HEK293 (cell line): ENCODE measurements around the gene GNAQ.

ENCODE experiments used
- PRDM1 ChIP-seq: fragments of 450-650 bp; formaldehyde crosslinking; IDR thresholded peaks from 2 replicates; pipeline ENCODE4; 2016; ENCODE audit warnings: missing biosample characterization, missing genetic modification characterization
- YY1 ChIP-seq: fragments of 450-650 bp; formaldehyde crosslinking; IDR thresholded peaks from 2 replicates; pipeline ENCODE4 v1.5.1; 2018; ENCODE audit warnings: missing biosample characterization, missing genetic modification characterization
- ZBTB7A ChIP-seq: fragments of 450-650 bp; formaldehyde crosslinking; IDR thresholded peaks from 2 replicates; pipeline ENCODE4 v1.5.1; 2016; ENCODE audit warnings: low read depth, missing biosample characterization, missing genetic modification characterization
- ZNF146 ChIP-seq: fragments of 450-650 bp; formaldehyde crosslinking; IDR thresholded peaks from 2 replicates; pipeline ENCODE4 v1.5.1; 2016; ENCODE audit warnings: missing biosample characterization, missing genetic modification characterization
- ZNF19 ChIP-seq: fragments of 450-650 bp; formaldehyde crosslinking; IDR thresholded peaks from 2 replicates; pipeline ENCODE4; 2016; ENCODE audit warnings: missing biosample characterization, missing genetic modification characterization, low read depth
- ZNF202 ChIP-seq: fragments of 450-650 bp; formaldehyde crosslinking; IDR thresholded peaks from 2 replicates; pipeline ENCODE4 v1.5.1; 2016; ENCODE audit warnings: missing biosample characterization, missing genetic modification characterization, borderline replicate concordance
- ZNF501 ChIP-seq: fragments of 450-650 bp; formaldehyde crosslinking; IDR thresholded peaks from 2 replicates; pipeline ENCODE4 v1.5.1; 2016; ENCODE audit warnings: missing biosample characterization, missing genetic modification characterization
- ZSCAN5A ChIP-seq: fragments of 450-650 bp; formaldehyde crosslinking; IDR thresholded peaks from 2 replicates; pipeline ENCODE4 v1.5.1; 2016; ENCODE audit warnings: missing biosample characterization, missing genetic modification characterization
- TF ChIP-seq, protein P1 (sequence below): fragments of 450-650 bp; formaldehyde crosslinking; IDR thresholded peaks from 2 replicates; pipeline ENCODE4 v1.5.1; 2016; ENCODE audit warnings: missing biosample characterization, missing genetic modification characterization
- TF ChIP-seq, protein P2 (sequence below): fragments of 450-650 bp; formaldehyde crosslinking; IDR thresholded peaks from 2 replicates; pipeline ENCODE4 v1.5.1; 2016; ENCODE audit warnings: missing biosample characterization, missing genetic modification characterization

DNA sequence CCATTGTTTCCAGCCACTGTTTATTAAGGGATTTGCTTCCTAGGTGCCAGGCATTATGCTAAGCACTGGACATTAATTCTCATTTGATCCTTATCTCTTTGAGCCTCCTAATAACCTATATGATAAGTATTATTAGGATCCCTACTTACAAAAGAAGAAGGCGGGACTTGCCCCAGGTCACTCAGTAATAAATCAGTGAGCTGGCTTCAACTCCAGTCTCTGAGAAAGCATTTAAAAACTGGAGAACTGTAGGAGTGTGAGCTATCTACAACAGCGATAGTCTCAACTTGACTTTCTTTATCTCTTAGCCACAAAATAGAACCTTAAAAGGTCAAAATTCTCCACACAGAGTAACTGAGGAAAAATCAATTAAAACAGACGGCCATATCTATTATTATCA is 155.0 kb downstream of the GNAQ start:
- no peak for TF ChIP-seq ZBTB7A
- no peak for TF ChIP-seq ZNF501
- no peak for TF ChIP-seq ZNF202 (tag by site-specific recombination)
- TF ChIP-seq, protein P1, sequence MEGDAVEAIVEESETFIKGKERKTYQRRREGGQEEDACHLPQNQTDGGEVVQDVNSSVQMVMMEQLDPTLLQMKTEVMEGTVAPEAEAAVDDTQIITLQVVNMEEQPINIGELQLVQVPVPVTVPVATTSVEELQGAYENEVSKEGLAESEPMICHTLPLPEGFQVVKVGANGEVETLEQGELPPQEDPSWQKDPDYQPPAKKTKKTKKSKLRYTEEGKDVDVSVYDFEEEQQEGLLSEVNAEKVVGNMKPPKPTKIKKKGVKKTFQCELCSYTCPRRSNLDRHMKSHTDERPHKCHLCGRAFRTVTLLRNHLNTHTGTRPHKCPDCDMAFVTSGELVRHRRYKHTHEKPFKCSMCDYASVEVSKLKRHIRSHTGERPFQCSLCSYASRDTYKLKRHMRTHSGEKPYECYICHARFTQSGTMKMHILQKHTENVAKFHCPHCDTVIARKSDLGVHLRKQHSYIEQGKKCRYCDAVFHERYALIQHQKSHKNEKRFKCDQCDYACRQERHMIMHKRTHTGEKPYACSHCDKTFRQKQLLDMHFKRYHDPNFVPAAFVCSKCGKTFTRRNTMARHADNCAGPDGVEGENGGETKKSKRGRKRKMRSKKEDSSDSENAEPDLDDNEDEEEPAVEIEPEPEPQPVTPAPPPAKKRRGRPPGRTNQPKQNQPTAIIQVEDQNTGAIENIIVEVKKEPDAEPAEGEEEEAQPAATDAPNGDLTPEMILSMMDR (tag by site-specific recombination), result no peak
- TF ChIP-seq, protein P2, sequence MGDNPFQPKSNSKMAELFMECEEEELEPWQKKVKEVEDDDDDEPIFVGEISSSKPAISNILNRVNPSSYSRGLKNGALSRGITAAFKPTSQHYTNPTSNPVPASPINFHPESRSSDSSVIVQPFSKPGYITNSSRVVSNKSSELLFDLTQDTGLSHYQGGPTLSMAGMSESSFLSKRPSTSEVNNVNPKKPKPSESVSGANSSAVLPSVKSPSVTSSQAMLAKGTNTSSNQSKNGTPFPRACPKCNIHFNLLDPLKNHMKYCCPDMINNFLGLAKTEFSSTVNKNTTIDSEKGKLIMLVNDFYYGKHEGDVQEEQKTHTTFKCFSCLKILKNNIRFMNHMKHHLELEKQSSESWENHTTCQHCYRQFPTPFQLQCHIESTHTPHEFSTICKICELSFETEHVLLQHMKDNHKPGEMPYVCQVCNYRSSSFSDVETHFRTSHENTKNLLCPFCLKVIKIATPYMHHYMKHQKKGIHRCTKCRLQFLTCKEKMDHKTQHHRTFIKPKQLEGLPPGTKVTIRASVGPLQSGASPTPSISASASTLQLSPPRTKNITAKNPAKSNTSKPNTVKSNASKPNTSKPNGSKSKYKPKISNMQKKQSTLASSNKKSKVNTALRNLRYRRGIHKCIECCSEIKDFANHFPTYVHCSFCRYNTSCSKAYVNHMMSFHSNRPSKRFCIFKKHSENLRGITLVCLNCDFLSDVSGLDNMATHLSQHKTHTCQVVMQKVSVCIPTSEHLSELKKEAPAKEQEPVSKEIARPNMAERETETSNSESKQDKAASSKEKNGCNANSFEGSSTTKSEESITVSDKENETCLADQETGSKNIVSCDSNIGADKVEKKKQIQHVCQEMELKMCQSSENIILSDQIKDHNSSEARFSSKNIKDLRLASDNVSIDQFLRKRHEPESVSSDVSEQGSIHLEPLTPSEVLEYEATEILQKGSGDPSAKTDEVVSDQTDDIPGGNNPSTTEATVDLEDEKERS (tag by site-specific recombination), result no peak
- TF ChIP-seq YY1 (tag by site-specific recombination), result no peak
- no peak for TF ChIP-seq ZNF19 (tag by site-specific recombination)
- no peak for TF ChIP-seq ZSCAN5A (tag by site-specific recombination)
- no peak for TF ChIP-seq PRDM1 (tag by site-specific recombination)
- no peak for TF ChIP-seq ZNF146 (tag by site-specific recombination)
